ENCODE results near the gene CD4.

Gene CD4

DNA sequence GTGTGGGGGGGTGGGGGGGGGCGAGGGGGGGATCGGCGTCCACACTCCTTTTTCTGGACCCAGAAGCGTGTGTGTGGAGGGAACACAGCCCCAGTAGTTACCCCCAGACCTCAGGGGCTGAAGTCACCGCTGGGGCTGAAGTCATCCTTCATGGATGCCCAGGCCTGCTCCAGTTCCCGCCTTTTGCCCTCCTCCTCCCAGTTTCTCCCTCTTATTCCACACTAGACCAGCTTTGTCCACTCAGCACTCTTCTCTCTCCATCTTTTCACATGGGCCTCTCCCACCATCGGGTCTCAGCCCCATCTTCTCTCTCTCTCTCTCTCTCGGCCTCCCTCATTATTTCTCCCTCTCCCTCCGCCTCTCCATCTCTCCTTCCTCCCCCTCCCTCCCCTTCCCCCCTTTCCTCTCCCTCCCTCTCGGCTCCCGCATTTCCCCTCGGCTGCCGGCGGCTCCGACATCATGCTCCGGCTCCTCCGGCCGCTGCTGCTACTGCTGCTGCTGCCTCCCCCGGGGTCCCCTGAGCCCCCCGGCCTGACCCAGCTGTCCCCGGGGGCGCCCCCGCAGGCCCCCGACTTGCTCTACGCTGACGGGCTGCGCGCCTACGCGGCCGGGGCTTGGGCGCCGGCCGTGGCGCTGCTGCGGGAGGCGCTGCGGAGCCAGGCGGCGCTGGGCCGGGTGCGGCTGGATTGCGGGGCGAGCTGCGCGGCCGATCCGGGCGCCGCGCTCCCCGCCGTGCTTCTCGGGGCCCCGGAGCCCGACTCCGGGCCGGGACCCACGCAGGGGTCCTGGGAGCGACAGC, 38.9 kb downstream of the CD4 start, which contains the start of gene P3H3:
P3H3 (plus strand) TSS at position 426 of the 799 bp plus-strand sequence; CDS start at position 460, 34 bp downstream.
- no peak for TF ChIP-seq ZFX (IDR thresholded peaks at IDR 0.05; ENCODE audit: borderline replicate concordance)
- TF ChIP-seq, protein P1, sequence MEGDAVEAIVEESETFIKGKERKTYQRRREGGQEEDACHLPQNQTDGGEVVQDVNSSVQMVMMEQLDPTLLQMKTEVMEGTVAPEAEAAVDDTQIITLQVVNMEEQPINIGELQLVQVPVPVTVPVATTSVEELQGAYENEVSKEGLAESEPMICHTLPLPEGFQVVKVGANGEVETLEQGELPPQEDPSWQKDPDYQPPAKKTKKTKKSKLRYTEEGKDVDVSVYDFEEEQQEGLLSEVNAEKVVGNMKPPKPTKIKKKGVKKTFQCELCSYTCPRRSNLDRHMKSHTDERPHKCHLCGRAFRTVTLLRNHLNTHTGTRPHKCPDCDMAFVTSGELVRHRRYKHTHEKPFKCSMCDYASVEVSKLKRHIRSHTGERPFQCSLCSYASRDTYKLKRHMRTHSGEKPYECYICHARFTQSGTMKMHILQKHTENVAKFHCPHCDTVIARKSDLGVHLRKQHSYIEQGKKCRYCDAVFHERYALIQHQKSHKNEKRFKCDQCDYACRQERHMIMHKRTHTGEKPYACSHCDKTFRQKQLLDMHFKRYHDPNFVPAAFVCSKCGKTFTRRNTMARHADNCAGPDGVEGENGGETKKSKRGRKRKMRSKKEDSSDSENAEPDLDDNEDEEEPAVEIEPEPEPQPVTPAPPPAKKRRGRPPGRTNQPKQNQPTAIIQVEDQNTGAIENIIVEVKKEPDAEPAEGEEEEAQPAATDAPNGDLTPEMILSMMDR (IDR thresholded peaks at IDR 0.05): peak; percentile 77
- peak within 1 kb of the TSS; percentile 92 for H3K27ac ChIP-seq

DNA sequence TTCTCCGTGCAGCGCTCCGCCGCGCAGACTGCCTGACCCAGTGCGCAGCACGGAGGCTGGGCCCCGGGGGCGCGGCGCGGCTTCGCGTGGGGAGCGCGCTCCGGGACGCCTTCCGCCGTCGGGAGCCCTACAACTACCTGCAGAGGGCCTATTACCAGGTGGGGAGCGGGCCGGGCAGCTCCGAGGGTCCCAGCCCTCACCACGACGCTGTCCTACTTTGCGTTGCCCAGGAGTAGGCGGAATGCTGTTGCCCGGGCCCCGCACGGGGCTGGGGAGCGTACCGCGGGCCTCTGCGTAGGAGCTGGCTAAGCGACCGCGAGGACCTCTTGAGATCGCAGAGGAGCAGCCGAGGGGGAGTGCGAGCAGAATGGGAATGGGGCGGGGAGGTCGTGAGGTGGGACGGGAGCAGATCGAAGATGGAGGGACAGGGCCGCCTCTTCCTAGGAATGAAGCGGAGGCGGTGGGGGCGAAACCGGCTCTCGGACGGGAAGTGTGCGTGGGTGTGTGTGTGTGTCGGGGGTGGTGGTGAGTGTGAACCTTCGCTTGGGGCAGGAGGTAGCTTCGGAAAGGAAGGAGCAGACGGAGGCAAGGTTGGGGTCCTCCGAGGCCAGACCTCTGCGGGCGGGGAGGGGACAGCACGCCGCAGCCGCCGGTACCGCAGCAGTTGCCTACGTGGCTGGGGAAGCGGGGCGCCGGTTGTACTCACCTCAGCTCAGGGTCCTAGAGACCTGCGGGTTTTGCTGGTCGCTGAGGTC, 39.6 kb downstream of the CD4 start:
- peak overlapping the region; percentile 92 for H3K27ac ChIP-seq
- TF ChIP-seq ZFX (IDR thresholded peaks at IDR 0.05; ENCODE audit: borderline replicate concordance): no peak
- TF ChIP-seq, protein P1 (IDR thresholded peaks at IDR 0.05): peak; percentile 53

DNA sequence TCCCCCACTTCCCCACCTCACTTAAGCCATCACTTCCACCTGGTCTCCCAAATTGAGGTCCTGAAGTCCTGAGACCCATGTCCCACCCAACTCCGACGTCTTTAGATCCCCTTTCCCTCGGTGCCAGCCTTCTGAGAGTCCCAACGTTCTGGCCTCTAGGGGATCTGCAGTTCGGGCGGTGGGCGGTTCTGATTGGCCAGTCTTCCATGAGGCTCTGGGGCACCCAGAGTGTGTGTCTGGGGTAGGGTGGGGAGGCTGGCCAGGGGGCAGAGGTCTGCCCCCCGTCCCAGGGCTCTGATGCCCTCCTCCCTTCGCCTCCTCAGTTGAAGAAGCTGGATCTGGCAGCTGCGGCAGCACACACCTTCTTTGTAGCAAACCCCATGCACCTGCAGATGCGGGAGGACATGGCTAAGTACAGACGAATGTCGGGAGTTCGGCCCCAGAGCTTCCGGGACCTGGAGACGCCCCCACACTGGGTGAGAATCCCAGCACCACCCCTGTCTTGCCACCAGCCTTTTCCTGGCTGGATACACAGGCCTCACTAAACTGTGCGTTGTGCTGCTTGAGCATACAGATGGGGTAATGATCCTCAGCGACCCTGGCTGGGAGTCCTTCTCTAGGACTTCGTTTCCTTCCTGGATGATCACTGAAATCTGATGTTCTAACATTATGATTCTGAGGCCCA, 40.4 kb downstream of the CD4 start:
- no peak for TF ChIP-seq ZFX (IDR thresholded peaks at IDR 0.05; ENCODE audit: borderline replicate concordance)
- TF ChIP-seq, protein P1 (IDR thresholded peaks at IDR 0.05): no peak
- peak overlapping the region; percentile 92 for H3K27ac ChIP-seq

DNA sequence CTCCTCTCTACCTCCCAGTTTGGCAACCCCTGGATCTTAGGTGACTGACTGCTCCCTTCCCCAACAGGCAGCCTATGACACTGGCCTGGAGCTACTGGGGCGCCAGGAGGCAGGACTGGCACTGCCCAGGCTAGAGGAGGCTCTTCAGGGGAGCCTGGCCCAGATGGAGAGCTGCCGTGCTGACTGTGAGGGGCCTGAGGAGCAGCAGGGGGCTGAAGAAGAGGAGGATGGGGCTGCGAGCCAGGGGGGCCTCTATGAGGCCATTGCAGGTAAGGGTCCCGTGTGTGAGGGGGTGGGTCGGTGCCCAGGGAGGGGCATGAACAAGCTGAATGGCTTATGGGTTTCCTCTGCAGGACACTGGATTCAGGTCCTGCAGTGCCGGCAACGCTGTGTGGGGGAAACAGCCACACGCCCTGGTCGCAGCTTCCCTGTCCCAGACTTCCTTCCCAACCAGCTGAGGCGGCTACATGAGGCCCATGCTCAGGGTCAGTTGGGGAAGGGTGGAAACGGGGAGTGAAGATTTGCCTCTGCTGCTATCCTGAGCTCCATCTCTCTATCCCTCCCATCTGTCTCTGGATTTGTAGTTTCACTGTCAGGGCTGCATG, 41.1 kb downstream of the CD4 start:
- no peak for TF ChIP-seq ZFX (IDR thresholded peaks at IDR 0.05; ENCODE audit: borderline replicate concordance)
- TF ChIP-seq, protein P1 (IDR thresholded peaks at IDR 0.05): no peak

DNA sequence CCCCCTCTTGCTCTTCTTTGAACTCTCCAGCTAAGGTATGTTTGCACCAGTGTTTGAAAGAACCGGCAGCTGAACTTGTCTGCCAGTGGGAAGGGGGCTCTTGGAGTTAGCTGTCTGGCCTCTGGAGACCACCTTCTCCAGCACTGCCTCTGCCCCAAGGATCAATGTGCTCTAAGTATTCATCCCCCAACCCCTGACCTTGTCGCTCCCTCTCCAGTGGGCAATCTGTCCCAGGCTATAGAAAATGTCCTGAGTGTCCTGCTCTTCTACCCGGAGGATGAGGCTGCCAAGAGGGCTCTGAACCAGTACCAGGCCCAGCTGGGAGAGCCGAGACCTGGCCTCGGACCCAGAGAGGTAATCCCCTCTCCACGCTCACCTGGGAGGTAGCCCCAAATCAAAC, 41.7 kb downstream of the CD4 start:
- peak overlapping the region; percentile 92 for H3K27ac ChIP-seq
- TF ChIP-seq, protein P1 (IDR thresholded peaks at IDR 0.05): no peak
- TF ChIP-seq ZFX (IDR thresholded peaks at IDR 0.05; ENCODE audit: borderline replicate concordance): no peak

More for the DNA sequence above, 41.1 kb downstream of the CD4 start:
- peak overlapping the region; percentile 92 for H3K27ac ChIP-seq

DNA sequence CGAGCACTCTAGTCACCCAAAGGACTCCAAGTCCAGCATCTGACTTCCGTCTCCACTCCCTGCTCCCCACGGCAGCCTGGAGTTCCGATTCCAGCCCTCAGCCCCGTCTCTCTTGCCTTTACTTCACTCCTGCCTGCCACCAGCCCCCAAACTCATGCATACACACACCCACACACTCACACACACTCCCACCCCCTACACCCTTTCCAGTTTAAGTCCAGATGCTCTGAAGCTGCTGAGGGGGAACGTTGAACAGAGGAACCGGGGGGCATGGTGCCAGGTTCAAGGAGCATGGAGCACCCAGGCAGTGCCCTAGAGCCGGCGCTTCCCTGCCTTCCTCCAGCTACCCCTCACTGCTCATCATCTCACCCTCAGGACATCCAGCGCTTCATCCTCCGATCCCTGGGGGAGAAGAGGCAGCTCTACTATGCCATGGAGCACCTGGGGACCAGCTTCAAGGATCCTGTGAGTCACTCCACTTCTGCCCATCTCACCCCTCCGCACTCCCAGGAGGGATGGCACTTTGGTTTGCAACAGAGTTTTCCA, 42.2 kb downstream of the CD4 start:
- TF ChIP-seq, protein P1 (IDR thresholded peaks at IDR 0.05): no peak
- TF ChIP-seq ZFX (IDR thresholded peaks at IDR 0.05; ENCODE audit: borderline replicate concordance): no peak
- H3K27ac ChIP-seq: peak overlapping the region; percentile 26; the same call in 1 of the 2 replicates
